Upper lobe of left lung (tissue), 6 donors: ENCODE measurements around the gene HOMEZ. TPM values are rescaled to one million over a fixed set of nuclear protein-coding genes. Genes with fewer than 3 reads are reported as not detected.

Source experiments
- ATAC-seq, 2 donors: fragments of 200-7000 bp; cut with Tn5 transposase; one replicate each; pipeline ENCODE4 v1.9.1; 2022; ENCODE audit warnings: mild to moderate bottlenecking in 2 of 2, moderate library complexity in 2 of 2; ENCODE audit not compliant: low FRiP score in 2 of 2
- DNase-seq, 2 donors: peaks; one replicate each; pipeline ENCODE4 v3.0.0-alpha.2; 2019 to 2020
- H3K27ac ChIP-seq, 4 donors: fragments of 200-600 bp; sonication (generic); one replicate each; pipeline ENCODE4 v1.5.1; 2016 to 2019
- H3K27me3 ChIP-seq, 4 donors: fragments of 200-600 bp; sonication (generic); one replicate each; pipeline ENCODE4 v1.5.1; 2017 to 2019
- H3K36me3 ChIP-seq, 4 donors: fragments of 200-600 bp; sonication (generic); one replicate each; pipeline ENCODE4 v1.5.1; 2016 to 2019
- H3K4me1 ChIP-seq, 4 donors: fragments of 200-600 bp; sonication (generic); one replicate each; pipeline ENCODE4 v1.5.1; 2018 to 2019
- H3K4me3 ChIP-seq, 4 donors: fragments of 200-600 bp; sonication (generic); one replicate each; pipeline ENCODE4 v1.5.1; 2017 to 2019; ENCODE audit warnings: mild to moderate bottlenecking in 2 of 4, moderate library complexity in 1 of 4
- H3K9me3 ChIP-seq, 4 donors: fragments of 200-600 bp; sonication (generic); one replicate each; pipeline ENCODE4 v1.5.1; 2018 to 2019
- EP300 ChIP-seq, 4 donors: sonication (generic); formaldehyde crosslinking; IDR thresholded peaks; one replicate each; pipeline ENCODE4 v1.5.1; 2017; ENCODE audit warnings: antibody characterized with exemption in 4 of 4, control low read depth in 2 of 4
- POLR2A ChIP-seq, 4 donors: fragments of 450-650 bp; IDR thresholded peaks; one replicate each; pipeline ENCODE4 v1.5.1; 2016 to 2017; ENCODE audit warnings: antibody characterized with exemption in 4 of 4, mild to moderate bottlenecking in 2 of 4
- POLR2AphosphoS5 ChIP-seq, 2 donors: sonication (generic); formaldehyde crosslinking; IDR thresholded peaks; one replicate each; pipeline ENCODE4 v1.5.1; 2017; ENCODE audit warnings: antibody characterized with exemption in 2 of 2
- WGBS, 2 donors: methylation state at CpG; one replicate each; pipeline ENCODE4 v1.1.5; 2017 to 2018; 5-methylcytosine and 5-hydroxymethylcytosine counted together
- total RNA-seq, 6 donors: library from RNA; depleted of rRNA in 4 of 6; stranded (reverse); fragments of >200 nt in 4 of 6; gene quantifications; one replicate each; pipeline versions ENCODE4 v1.1.0 to v1.2.1, GENCODE V29; 2016 to 2021
- TF ChIP-seq, protein P1 (sequence below), 6 experiments: fragments of 450-650 bp in 4 of 6; fragments of 200-600 bp in 2 of 6; sonication (generic) in 2 of 6; IDR thresholded peaks; one replicate each; pipeline ENCODE4 v1.5.1; 2016 to 2019; ENCODE audit warnings: antibody characterized with exemption in 6 of 6
- donor health status: DM: no; HTN: no; CAD: no; lungs with moderate emphysema.
- donor health status: DM: no; HTN: yes; CAD: no; lungs with severe emphysema.

HOMEZ gene
- total RNA-seq, 6 donors from 2014 or later: 3.9 to 13.7 (median 11.2) TPM

DNA sequence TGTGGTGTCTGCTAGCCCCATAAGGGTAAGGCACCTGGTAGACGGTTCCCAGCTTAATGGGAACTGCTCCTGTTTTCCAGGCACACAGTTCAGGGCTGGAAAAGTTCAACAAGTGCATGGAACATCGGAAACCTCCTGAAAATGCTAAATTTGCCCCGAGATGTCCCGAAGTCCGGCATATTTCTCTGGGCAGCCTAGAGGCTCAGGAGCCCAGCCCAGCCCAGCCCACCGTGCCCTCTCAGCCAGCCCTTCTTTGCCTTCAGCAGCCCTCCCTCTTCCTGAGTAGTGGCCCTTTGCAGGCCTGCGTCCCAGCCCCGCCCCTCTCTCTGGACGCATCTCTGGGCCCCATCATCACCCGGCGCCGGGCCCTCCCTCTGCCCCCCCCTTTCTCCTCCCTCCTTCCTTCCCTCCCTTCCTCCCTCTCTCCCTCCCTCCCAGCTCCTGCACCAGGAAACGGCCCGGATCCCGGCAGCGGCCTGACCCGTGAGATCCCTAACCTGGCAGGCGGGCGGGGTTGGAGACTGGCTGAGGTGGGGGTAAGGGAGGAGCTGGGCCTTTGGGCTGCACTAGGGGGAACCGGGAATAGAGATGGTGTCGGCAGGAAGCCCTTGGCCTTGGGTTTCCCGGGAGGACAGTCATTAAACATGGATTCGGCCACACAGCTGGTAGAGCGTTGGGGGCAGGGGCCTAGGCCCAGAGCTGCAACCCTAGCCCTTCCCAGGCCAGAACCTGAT is 20.6 kb upstream of the HOMEZ start, which contains the start of gene BCL2L2:
BCL2L2 (plus strand) TSS at position 422 of the 734 bp plus-strand sequence. CDS start 935 bp downstream, outside the sequence.
- Histone ChIP-seq H3K9me3 (no peaks in the 10 kb centered on the region), H3K27me3 (no peaks in the 10 kb centered on the region), H3K27ac (peak within 1 kb of the TSS; percentile 84 to 93 (median 90)), H3K4me1 (peaks cover 33 to 58% (median 35%) of the 10 kb centered on the region in 4 donors), H3K4me3 (peak within 1 kb of the TSS; percentile 51 to 76 (median 64)), H3K36me3 (peaks cover 0 to 37% (median 9%) of the 10 kb centered on the region in 4 donors)
- DNase-seq (peak; percentile 93 to 96), ATAC-seq (peak; percentile 87 to 92)
- WGBS, 2 donors: 2 to 4% methylated on average over 18 to 24 of the region's 24 CpGs
- TF ChIP-seq, protein P1, sequence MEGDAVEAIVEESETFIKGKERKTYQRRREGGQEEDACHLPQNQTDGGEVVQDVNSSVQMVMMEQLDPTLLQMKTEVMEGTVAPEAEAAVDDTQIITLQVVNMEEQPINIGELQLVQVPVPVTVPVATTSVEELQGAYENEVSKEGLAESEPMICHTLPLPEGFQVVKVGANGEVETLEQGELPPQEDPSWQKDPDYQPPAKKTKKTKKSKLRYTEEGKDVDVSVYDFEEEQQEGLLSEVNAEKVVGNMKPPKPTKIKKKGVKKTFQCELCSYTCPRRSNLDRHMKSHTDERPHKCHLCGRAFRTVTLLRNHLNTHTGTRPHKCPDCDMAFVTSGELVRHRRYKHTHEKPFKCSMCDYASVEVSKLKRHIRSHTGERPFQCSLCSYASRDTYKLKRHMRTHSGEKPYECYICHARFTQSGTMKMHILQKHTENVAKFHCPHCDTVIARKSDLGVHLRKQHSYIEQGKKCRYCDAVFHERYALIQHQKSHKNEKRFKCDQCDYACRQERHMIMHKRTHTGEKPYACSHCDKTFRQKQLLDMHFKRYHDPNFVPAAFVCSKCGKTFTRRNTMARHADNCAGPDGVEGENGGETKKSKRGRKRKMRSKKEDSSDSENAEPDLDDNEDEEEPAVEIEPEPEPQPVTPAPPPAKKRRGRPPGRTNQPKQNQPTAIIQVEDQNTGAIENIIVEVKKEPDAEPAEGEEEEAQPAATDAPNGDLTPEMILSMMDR (IDR thresholded peaks at IDR 0.05): no peak
- TF ChIP-seq POLR2AphosphoS5 (IDR thresholded peaks at IDR 0.05) (peak; percentile 78 to 82), POLR2A (IDR thresholded peaks at IDR 0.05) (peak in 2 of 4 donors; percentile 80 to 84)

DNA sequence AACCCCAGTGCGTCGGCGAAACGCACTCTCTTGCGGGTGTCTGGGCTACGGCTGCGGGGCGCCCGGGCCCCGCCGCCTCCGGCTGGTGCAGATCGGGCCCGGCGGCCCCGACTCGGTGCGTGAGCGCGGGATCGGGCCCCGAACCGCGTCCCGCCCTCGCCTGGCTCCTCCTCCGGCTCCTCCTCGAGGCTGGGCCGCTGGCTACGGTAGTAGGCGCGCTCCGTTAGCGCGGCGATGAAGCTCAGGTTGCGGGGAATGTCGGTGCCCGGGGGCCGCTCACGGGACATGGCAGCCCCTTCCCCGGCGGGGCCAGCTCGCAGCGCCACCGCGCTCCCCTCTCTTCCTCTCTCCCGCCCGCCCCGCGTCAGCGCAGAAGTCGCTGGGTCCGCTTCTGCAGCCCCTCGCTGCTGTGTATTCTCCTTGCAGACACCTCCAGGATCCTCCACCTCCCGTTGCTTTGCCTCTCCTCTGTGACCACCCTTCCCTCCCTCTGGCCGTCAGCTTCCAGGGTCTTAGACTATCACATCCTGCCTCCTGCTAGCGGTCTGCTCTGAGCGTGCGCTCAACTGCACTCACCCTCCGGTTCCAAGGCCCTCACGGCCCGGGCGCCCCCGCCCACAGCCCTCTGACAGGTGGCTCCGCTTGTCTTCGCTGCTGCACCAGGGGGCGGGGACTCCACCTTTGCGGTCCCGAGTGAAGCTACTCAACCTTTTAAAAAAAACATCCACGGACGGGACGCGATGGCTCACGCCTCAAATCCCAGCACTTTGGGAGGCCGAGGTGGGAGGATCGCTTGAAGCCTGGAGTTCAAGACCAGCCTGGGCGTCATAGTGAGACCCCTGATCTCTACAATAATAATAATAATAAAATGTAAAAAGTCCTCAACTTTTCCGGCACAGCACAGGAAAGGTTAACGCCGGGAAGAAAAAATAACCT is 16.6 kb upstream of the HOMEZ start, which contains the start of gene PPP1R3E:
PPP1R3E (minus strand) TSS at position 570 of the 936 bp plus-strand sequence; CDS start at position 287, 283 bp downstream.
- H3K36me3 ChIP-seq: peaks cover 0 to 7% (median under 1%) of the 10 kb centered on the region in 4 donors
- peak within 1 kb of the TSS; percentile 53 to 94 (median 80) for H3K4me3 ChIP-seq
- peak; percentile 81 to 94 for DNase-seq
- H3K9me3 ChIP-seq: no peaks in the 10 kb centered on the region
- ATAC-seq: peak; percentile 9 to 72
- 4 to 9% methylated on average over 20 to 53 of the region's 81 CpGs for WGBS, 2 donors
- H3K4me1 ChIP-seq: peaks cover 27 to 42% (median 37%) of the 10 kb centered on the region in 4 donors
- peak within 1 kb of the TSS; percentile 91 to 99 (median 98) for H3K27ac ChIP-seq
- TF ChIP-seq EP300 (IDR thresholded peaks at IDR 0.05) (no peak), POLR2A (IDR thresholded peaks at IDR 0.05) (peak in 1 of 4 donors; percentile 10), POLR2AphosphoS5 (IDR thresholded peaks at IDR 0.05) (peak in 1 of 2 donors; percentile 58)
- TF ChIP-seq, protein P1 (IDR thresholded peaks at IDR 0.05): no peak
- no peaks in the 10 kb centered on the region for H3K27me3 ChIP-seq

DNA sequence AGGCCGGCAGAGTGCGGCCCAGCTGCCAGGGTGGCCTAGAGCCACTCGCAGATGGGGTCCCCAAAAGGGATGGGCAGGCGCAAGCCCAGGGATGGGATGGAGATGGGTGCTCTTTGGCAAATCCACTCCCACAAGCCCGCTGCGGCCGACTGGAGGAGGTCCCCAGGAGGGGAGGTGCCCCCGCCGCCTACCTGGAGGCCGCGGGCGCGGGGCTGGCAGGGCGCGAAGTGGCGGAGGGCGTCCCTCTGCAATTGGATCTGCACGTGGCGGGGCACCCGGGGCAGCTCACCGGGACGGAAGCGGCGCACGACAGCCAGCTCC is 16.0 kb upstream of the HOMEZ start:
- Histone ChIP-seq H3K4me1 (peaks cover 23 to 36% (median 31%) of the 10 kb centered on the region in 4 donors), H3K4me3 (peak overlapping the region; percentile 53 to 94 (median 80)), H3K36me3 (peaks cover 0 to 9% (median 3%) of the 10 kb centered on the region in 4 donors), H3K9me3 (no peaks in the 10 kb centered on the region), H3K27me3 (no peaks in the 10 kb centered on the region), H3K27ac (peak overlapping the region; percentile 91 to 99 (median 98))
- ATAC-seq: peak in 1 of 2 donors; percentile 9
- DNase-seq: peak in 1 of 2 donors; percentile 93
- TF ChIP-seq, protein P1 (IDR thresholded peaks at IDR 0.05): no peak
- TF ChIP-seq POLR2A (IDR thresholded peaks at IDR 0.05) (peak; percentile 72 to 93 (median 83)), POLR2AphosphoS5 (IDR thresholded peaks at IDR 0.05) (peak in 1 of 2 donors; percentile 72)
- WGBS, 2 donors: 0% methylated on average over 1 to 4 of the region's 25 CpGs

DNA sequence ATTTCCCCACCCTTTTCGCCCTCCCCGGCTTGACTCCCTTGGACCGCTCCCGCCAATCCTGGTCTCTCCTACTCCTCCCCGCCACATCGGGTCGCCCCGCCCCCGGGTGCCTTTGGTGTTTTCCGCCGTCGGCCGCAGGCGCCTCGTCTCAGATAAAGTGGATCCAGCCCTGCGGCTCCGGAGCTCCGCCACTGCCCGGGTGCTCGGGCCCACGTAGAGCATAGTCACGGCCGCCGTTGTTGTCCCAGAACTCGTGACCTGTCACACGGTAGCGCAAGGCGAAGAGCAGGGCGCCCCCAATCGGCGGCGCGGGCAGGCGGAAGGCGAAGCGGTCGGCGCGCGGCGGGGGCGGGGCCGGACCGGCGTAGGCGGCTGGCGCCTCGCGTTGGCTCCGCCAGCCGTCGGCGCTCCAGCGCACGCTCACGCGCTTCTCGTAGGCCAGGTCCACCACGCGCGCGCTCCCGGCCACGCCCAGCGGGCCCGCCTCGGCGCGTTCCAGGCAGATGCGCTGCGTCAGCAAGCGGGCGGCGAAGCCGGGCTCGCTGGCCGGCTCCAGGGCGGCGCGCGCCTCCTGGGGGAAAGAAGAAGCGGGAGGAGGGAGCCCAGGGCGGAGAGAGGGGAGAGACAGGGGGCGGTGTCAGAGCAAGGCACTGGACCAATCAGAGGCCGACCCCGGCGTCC is 15.5 kb upstream of the HOMEZ start:
- peaks cover 23 to 36% (median 31%) of the 10 kb centered on the region in 4 donors for H3K4me1 ChIP-seq
- no peaks in the 10 kb centered on the region for H3K9me3 ChIP-seq
- DNase-seq (peak; percentile 98 to 100), ATAC-seq (peak; percentile 94 to 96)
- TF ChIP-seq POLR2A (IDR thresholded peaks at IDR 0.05) (peak in 3 of 4 donors; percentile 4 to 81 (median 44)), EP300 (IDR thresholded peaks at IDR 0.05) (peak in 2 of 4 donors; percentile 21 to 71), POLR2AphosphoS5 (IDR thresholded peaks at IDR 0.05) (peak; percentile 80 to 89)
- TF ChIP-seq, protein P1 (IDR thresholded peaks at IDR 0.05): peak; percentile 48 to 98 (median 96)
- peak overlapping the region; percentile 53 to 94 (median 80) for H3K4me3 ChIP-seq
- 0 to 2% methylated on average over 19 to 36 of the region's 87 CpGs for WGBS, 2 donors
- no peaks in the 10 kb centered on the region for H3K27me3 ChIP-seq
- H3K27ac ChIP-seq: peak overlapping the region; percentile 91 to 99 (median 98)
- H3K36me3 ChIP-seq: peaks cover 0 to 9% (median 4%) of the 10 kb centered on the region in 4 donors
